MM.1S (cell line): Measurements from ENCODE around the gene CCN5.

Source experiments
- DNase-seq: peaks from one replicate; pipeline ENCODE4 v3.0.0-alpha.2; 2015
- H2AFZ ChIP-seq: fragments of 300-600 bp; sonication (generic); 2 replicates; pipeline ENCODE4 v1.6.0; 2016; ENCODE audit warnings: antibody characterized with exemption, low read length
- H3F3A ChIP-seq: fragments of 300-600 bp; sonication (generic); 2 replicates; pipeline ENCODE4 v1.6.1; 2016; ENCODE audit warnings: mild to moderate bottlenecking, antibody characterized with exemption, low read length, moderate library complexity, mixed read lengths; ENCODE audit not compliant: insufficient read depth
- H3K27ac ChIP-seq: fragments of 300-600 bp; sonication (generic); 2 replicates; pipeline ENCODE4 v1.5.1; 2016; ENCODE audit warnings: mild to moderate bottlenecking, low read length
- H3K27me3 ChIP-seq: fragments of 300-600 bp; sonication (generic); replicated peaks from 2 replicates; pipeline ENCODE4 v1.6.0; 2016; ENCODE audit warnings: low read length; ENCODE audit not compliant: insufficient read depth
- H3K36me3 ChIP-seq: fragments of 300-600 bp; sonication (generic); replicated peaks from 2 replicates; pipeline ENCODE4 v1.6.1; 2016; ENCODE audit warnings: mild to moderate bottlenecking, low read length, mixed read lengths; ENCODE audit not compliant: insufficient read depth
- H3K4me1 ChIP-seq: fragments of 300-600 bp; sonication (generic); 2 replicates; pipeline ENCODE4 v1.6.1; 2016; ENCODE audit warnings: low read length, mixed read lengths
- H3K4me2 ChIP-seq: fragments of 300-600 bp; sonication (generic); 2 replicates; pipeline ENCODE4 v1.6.0; 2016; ENCODE audit warnings: low read depth, low read length
- H3K4me3 ChIP-seq: fragments of 300-600 bp; sonication (generic); 2 replicates; pipeline ENCODE4 v1.5.1; 2016; ENCODE audit warnings: low read length, mixed read lengths
- H3K79me2 ChIP-seq: fragments of 300-600 bp; sonication (generic); 2 replicates; pipeline ENCODE4 v1.6.1; 2016; ENCODE audit warnings: mixed run types, low read length, mixed read lengths
- H3K9ac ChIP-seq: fragments of 300-600 bp; sonication (generic); 2 replicates; pipeline ENCODE4 v1.6.1; 2016; ENCODE audit warnings: low read length, mixed read lengths
- H3K9me2 ChIP-seq: fragments of 300-600 bp; sonication (generic); replicated peaks from 2 replicates; pipeline ENCODE4 v1.6.1; 2016; ENCODE audit warnings: mild to moderate bottlenecking, low read length, mixed read lengths; ENCODE audit not compliant: insufficient read depth
- H3K9me3 ChIP-seq: fragments of 300-600 bp; sonication (generic); replicated peaks from 2 replicates; pipeline ENCODE4 v1.6.1; 2016; ENCODE audit warnings: mild to moderate bottlenecking, low read length, mixed read lengths; ENCODE audit not compliant: insufficient read depth
- H4K20me1 ChIP-seq: fragments of 300-600 bp; sonication (generic); 2 replicates; pipeline ENCODE4 v1.6.1; 2016; ENCODE audit warnings: mild to moderate bottlenecking, low read length, moderate library complexity, mixed read lengths; ENCODE audit not compliant: insufficient read depth
- EZH2 ChIP-seq: fragments of 300-600 bp; sonication (generic); optimal IDR thresholded peaks from 2 replicates; pipeline ENCODE3; 2017; ENCODE audit warnings: low read depth, mild to moderate bottlenecking, antibody characterized with exemption, low read length, mixed read lengths
- EZH2phosphoT487 ChIP-seq: fragments of 300-600 bp; sonication (generic); IDR thresholded peaks from 2 replicates; pipeline ENCODE4 v1.6.1; 2018; ENCODE audit warnings: antibody characterized with exemption, low read length
- TF ChIP-seq, protein P1 (sequence below): fragments of 300-600 bp; sonication (generic); IDR thresholded peaks from 2 replicates; pipeline ENCODE4 v1.5.1; 2016; ENCODE audit warnings: antibody characterized with exemption, low read length, mixed read lengths

Gene CCN5

DNA sequence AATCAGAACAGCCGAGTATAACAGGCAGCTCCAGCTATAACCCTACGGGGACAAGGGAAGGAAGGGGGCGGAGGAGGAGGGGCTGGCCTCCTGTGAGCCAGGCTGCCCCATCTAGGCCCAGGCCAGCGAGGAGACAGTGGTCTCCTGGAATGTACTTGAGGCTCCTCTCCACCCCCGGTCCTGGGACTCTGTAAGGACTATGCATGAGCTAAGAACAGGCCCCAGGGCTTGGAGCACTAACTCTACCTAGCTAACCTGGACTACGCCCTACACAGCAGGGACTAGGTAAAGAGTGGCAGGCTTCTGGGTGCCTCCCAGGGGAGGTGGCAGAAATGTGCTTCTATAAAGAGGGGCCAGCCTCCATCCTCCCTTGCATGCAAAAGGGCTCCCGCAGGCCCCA, 39.4 kb downstream of the CCN5 start:
- H3K9ac ChIP-seq, result no peak overlapping the region
- H3K27me3 ChIP-seq, result peaks cover 84% of the 10 kb centered on the region
- TF ChIP-seq, protein P1, sequence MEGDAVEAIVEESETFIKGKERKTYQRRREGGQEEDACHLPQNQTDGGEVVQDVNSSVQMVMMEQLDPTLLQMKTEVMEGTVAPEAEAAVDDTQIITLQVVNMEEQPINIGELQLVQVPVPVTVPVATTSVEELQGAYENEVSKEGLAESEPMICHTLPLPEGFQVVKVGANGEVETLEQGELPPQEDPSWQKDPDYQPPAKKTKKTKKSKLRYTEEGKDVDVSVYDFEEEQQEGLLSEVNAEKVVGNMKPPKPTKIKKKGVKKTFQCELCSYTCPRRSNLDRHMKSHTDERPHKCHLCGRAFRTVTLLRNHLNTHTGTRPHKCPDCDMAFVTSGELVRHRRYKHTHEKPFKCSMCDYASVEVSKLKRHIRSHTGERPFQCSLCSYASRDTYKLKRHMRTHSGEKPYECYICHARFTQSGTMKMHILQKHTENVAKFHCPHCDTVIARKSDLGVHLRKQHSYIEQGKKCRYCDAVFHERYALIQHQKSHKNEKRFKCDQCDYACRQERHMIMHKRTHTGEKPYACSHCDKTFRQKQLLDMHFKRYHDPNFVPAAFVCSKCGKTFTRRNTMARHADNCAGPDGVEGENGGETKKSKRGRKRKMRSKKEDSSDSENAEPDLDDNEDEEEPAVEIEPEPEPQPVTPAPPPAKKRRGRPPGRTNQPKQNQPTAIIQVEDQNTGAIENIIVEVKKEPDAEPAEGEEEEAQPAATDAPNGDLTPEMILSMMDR, result no peak
- TF ChIP-seq EZH2 (no peak), EZH2phosphoT487 (no peak)
- no peaks in the 10 kb centered on the region for H3F3A ChIP-seq
- H3K36me3 ChIP-seq, result no peaks in the 10 kb centered on the region
- no peaks in the 10 kb centered on the region for H3K4me1 ChIP-seq
- no peak for DNase-seq
- no peak overlapping the region for H3K4me2 ChIP-seq
- H4K20me1 ChIP-seq, result no peaks in the 10 kb centered on the region
- no peaks in the 10 kb centered on the region for H3K79me2 ChIP-seq
- no peaks in the 10 kb centered on the region for H3K9me2 ChIP-seq
- H3K4me3 ChIP-seq, result no peak overlapping the region
- no peaks in the 10 kb centered on the region for H3K9me3 ChIP-seq
- no peak overlapping the region for H2AFZ ChIP-seq
- no peak overlapping the region for H3K27ac ChIP-seq

DNA sequence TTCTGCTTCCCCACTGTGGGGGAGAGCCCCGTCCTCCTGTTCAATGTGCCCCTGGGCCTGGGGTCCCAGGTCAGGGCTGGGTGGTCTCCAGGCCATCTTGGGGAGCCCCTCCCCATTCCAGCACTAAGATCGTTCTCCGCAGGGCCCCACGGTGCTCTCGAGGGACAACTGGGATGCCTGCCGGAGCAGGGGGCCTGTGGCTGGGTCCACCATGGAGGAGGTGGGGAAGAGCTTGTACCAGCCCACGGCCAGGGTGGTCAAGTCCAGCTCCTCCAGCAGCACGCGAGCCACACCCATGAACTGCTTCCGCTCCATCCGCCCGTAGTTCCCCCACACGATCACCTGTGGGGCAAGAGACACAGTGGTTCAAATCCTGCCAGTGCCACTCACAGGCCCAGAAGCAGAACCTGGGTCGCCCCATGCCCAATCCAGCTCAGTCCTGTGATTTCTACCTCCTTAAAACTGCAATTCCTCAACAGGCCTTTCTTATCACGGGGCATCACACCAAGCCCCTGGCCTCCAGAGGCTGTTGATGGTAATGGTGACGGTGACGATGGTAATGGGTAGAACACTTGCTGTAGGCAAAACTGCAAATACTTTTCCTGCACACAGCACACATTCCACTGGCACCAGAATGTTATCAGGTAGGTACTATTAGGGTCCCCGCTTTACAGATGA, 41.0 kb downstream of the CCN5 start:
- TF ChIP-seq, protein P1, result no peak
- TF ChIP-seq EZH2 (no peak), EZH2phosphoT487 (no peak)
- no peaks in the 10 kb centered on the region for H3K36me3 ChIP-seq
- H3K9me2 ChIP-seq, result no peaks in the 10 kb centered on the region

DNA sequence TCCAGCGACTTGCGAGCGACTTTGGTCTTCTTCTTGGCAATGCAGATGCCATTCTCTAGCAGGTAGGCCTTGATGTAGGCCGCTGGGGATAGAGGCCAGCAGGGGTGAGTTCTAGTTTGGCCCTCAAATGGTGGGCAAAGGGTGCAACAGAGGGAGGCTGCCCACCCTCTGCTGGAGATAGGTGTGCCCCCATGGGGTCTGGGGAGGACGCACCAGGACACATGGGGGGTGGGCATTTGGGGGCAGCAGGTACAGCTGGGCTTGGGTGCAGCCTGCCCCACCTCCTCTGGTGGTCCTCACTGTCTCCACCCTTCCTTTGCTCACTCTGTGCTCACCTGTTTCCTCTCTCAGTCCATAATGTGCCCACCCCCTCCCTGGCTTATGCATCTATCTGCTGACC, 41.8 kb downstream of the CCN5 start:
- Histone ChIP-seq H3K9me3 (no peaks in the 10 kb centered on the region), H3K79me2 (no peaks in the 10 kb centered on the region), H3K9me2 (no peaks in the 10 kb centered on the region), H2AFZ (no peak overlapping the region), H3K4me2 (no peak overlapping the region), H3F3A (no peaks in the 10 kb centered on the region), H3K4me1 (no peaks in the 10 kb centered on the region), H3K27ac (no peak overlapping the region), H3K36me3 (no peaks in the 10 kb centered on the region), H3K27me3 (peaks cover 80% of the 10 kb centered on the region), H4K20me1 (no peaks in the 10 kb centered on the region), H3K9ac (no peak overlapping the region), H3K4me3 (no peak overlapping the region)
- TF ChIP-seq, protein P1, result no peak
- TF ChIP-seq EZH2 (no peak), EZH2phosphoT487 (no peak)
- DNase-seq, result no peak

More for the DNA sequence above, 41.0 kb downstream of the CCN5 start:
- Histone ChIP-seq H4K20me1 (no peaks in the 10 kb centered on the region), H3K79me2 (no peaks in the 10 kb centered on the region), H3K9ac (no peak overlapping the region), H3K9me3 (no peaks in the 10 kb centered on the region), H3K4me3 (no peak overlapping the region), H3K4me1 (no peaks in the 10 kb centered on the region), H3K27ac (no peak overlapping the region), H3K27me3 (peaks cover 88% of the 10 kb centered on the region), H2AFZ (no peak overlapping the region), H3F3A (no peaks in the 10 kb centered on the region), H3K4me2 (no peak overlapping the region)
- DNase-seq, result no peak
